HG02981 (cell line): ENCODE results near the gene ALG3.
"Not testable (repeated sequence)": the region's sequence is repeated elsewhere in the genome, so short reads cannot be mapped to it uniquely, and the experiment has no call there.

ENCODE experiments used
- ATAC-seq: cut with Tn5 transposase; IDR thresholded peaks from one replicate; pipeline ENCODE4 v1.9.1; 2021; ENCODE audit warnings: mild to moderate bottlenecking, moderate library complexity; ENCODE audit not compliant: unreplicated experiment

Gene ALG3

GRCh38 chr3:184248454-184249411 lies at the start of gene ALG3:
ALG3 (minus strand) TSS chr3:184248962; CDS start chr3:184248940, 22 bp downstream.
- ATAC-seq: peak; percentile 45

- no peak for ATAC-seq
These were observed 47.9 kb upstream of the ALG3 start for GRCh38 chr3:184296616-184297015.

- ATAC-seq: no peak
These were observed 47.0 kb upstream of the ALG3 start for GRCh38 chr3:184295771-184296170.

GRCh38 chr3:184291738-184292445 lies 43.1 kb upstream of the ALG3 start:
- no peak for ATAC-seq

GRCh38 chr3:184291044-184291737 lies 42.4 kb upstream of the ALG3 start:
- ATAC-seq: no peak

GRCh38 chr3:184290331-184290730 lies 41.6 kb upstream of the ALG3 start:
- no peak for ATAC-seq

GRCh38 chr3:184289426-184289938 lies 40.7 kb upstream of the ALG3 start:
- no peak for ATAC-seq

- no peak for ATAC-seq
These were observed 35.9 kb upstream of the ALG3 start for GRCh38 chr3:184284696-184285095.

- ATAC-seq: no peak
These were observed 34.9 kb upstream of the ALG3 start for GRCh38 chr3:184283681-184284080.

- ATAC-seq: no peak
These were observed 34.2 kb upstream of the ALG3 start for GRCh38 chr3:184282941-184283340.

GRCh38 chr3:184277366-184277765 lies 28.6 kb upstream of the ALG3 start:
- ATAC-seq: no peak

GRCh38 chr3:184275961-184276910 lies 27.5 kb upstream of the ALG3 start, which contains the start of gene ECE2:
ECE2 (plus strand) TSS chr3:184276022; CDS start chr3:184276154, 132 bp downstream.
- ATAC-seq: no peak

GRCh38 chr3:184275381-184275701 lies 26.6 kb upstream of the ALG3 start:
- no peak for ATAC-seq

GRCh38 chr3:184272269-184272668 lies 23.5 kb upstream of the ALG3 start:
- no peak for ATAC-seq

- not testable (repeated sequence) for ATAC-seq
These were observed 18.5 kb upstream of the ALG3 start for GRCh38 chr3:184267249-184267648.

- no peak for ATAC-seq
These were observed 14.0 kb upstream of the ALG3 start for GRCh38 chr3:184262764-184263179.

- no peak for ATAC-seq
These were observed 13.3 kb upstream of the ALG3 start for GRCh38 chr3:184261854-184262763.

GRCh38 chr3:184261270-184261853 lies 12.6 kb upstream of the ALG3 start, which contains the start of gene CAMK2N2:
CAMK2N2 (minus strand) TSS chr3:184261553; CDS start chr3:184261285, 268 bp downstream.
- no peak for ATAC-seq
